Measurements from ENCODE around the gene STRA8.

GRCh38 chr7:135270577-135271254, 37.1 kb downstream of the STRA8 start:
- no peak for TF ChIP-seq GATA2 (IDR thresholded peaks at IDR 0.05; ENCODE audit: low read depth, low read length)
- no peak for TF ChIP-seq GATA3 (IDR thresholded peaks at IDR 0.05; ENCODE audit: low read depth, low read length)
